ENCODE results near the gene NDUFS1.

The NDUFS1 gene

DNA sequence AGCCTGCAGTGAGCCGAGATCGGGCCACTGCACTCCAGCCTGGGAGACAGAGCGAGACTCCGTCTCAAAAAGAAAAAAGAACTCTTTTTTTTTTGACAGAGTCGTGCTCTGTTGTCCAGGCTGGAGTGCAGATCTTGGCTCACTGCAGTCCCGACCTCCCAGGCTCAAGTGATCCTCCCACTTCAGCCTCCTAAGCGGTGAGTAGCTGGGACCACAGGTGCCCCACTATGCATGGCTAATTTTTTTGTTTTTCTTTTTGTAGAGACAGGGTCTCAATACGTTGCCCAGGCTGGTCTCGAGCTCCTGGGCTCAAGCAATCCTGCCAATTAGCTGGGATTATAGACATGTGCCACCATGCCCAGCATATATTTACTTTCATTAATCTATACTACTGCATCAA, 60.8 kb downstream of the NDUFS1 start:
- TF ChIP-seq, protein P1, sequence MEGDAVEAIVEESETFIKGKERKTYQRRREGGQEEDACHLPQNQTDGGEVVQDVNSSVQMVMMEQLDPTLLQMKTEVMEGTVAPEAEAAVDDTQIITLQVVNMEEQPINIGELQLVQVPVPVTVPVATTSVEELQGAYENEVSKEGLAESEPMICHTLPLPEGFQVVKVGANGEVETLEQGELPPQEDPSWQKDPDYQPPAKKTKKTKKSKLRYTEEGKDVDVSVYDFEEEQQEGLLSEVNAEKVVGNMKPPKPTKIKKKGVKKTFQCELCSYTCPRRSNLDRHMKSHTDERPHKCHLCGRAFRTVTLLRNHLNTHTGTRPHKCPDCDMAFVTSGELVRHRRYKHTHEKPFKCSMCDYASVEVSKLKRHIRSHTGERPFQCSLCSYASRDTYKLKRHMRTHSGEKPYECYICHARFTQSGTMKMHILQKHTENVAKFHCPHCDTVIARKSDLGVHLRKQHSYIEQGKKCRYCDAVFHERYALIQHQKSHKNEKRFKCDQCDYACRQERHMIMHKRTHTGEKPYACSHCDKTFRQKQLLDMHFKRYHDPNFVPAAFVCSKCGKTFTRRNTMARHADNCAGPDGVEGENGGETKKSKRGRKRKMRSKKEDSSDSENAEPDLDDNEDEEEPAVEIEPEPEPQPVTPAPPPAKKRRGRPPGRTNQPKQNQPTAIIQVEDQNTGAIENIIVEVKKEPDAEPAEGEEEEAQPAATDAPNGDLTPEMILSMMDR (IDR thresholded peaks at IDR 0.05; ENCODE audit: low read depth, low read length, missing control alignments): no peak
- no peak for DNase-seq (ENCODE audit: extremely low read depth, low read depth)
- no peak overlapping the region for H3K4me3 ChIP-seq (replicated peaks; ENCODE audit: low read depth, low read length)

DNA sequence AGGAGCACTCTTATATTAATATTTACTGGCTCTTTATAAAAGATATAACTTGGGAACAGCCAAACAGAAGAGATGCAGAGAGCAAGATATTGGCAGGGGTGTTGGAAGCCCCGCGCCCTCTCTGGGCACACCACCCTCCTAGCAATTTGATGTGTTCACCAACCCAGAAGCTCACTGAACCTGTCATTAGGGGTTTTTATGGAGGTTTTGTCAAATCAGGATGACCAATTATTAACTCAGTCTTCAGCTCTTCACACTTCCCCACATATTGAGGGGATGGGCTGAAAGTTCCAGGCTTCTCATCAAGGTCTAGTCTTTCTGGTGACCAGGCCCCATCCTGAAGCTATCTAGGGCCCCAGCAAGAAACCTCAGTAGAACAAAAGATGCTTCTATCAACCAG, 62.4 kb downstream of the NDUFS1 start:
- TF ChIP-seq, protein P1 (IDR thresholded peaks at IDR 0.05; ENCODE audit: low read depth, low read length, missing control alignments): no peak
- H3K4me3 ChIP-seq (replicated peaks; ENCODE audit: low read depth, low read length): no peak overlapping the region
- DNase-seq (ENCODE audit: extremely low read depth, low read depth): no peak

DNA sequence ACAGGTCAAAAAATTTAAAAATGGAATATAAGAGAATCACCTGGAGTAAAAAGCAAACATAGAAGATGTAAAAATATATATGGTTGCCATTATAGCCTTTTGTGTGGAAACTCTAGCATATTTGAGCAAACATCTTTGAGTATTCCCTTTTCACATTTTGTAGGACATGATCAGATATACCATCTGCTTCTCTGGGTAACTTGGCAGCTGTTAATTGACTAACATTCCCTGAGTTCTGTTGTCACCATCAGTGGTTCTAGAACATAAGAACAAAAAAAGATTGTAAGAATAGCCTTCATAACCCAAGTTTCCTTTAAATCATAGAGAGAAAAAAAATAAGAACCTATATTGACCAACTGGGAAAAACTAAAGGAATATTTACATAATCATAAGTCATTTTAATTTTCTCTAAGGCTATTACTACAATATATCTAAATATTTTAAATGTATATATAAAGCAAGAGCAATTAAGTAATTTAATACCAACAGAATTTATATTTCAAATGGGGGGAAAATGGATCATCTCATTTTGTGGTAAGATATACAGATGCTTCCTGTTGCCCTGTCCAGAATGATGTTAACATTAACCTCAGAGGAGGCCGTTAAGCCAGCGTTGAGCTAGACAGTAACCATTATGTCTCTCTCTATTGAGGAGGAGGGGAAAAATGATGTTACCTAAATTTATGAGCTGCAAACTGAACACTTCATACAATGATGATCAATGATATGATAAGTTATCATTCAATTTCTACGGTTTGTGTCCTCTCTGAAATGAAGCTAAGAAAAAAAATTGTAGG, 63.5 kb downstream of the NDUFS1 start:
- TF ChIP-seq, protein P1 (IDR thresholded peaks at IDR 0.05; ENCODE audit: low read depth, low read length, missing control alignments): no peak
- no peak overlapping the region for H3K4me3 ChIP-seq (replicated peaks; ENCODE audit: low read depth, low read length)
- no peak for DNase-seq (ENCODE audit: extremely low read depth, low read depth)

DNA sequence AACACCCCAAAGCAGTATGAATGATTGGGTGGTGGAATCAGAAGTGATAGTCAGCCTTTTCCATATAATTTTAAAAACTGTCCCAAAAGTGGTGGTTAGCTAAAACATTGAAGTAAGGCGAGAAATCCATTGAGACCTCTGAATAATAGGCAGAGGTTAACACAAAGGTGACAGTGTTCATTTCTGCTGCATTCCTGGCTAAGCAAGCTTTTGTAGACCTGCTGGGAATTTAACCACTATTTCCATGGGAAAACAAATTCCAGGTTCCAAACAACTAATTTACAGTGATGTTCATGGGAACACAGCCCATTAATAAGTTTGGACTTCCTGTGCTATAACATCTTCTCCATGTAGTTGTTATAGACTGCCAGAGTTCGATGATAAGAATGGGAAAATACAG, 66.9 kb downstream of the NDUFS1 start:
- TF ChIP-seq, protein P1 (IDR thresholded peaks at IDR 0.05; ENCODE audit: low read depth, low read length, missing control alignments): no peak
- no peak for DNase-seq (ENCODE audit: extremely low read depth, low read depth)
- H3K4me3 ChIP-seq (replicated peaks; ENCODE audit: low read depth, low read length): no peak overlapping the region

DNA sequence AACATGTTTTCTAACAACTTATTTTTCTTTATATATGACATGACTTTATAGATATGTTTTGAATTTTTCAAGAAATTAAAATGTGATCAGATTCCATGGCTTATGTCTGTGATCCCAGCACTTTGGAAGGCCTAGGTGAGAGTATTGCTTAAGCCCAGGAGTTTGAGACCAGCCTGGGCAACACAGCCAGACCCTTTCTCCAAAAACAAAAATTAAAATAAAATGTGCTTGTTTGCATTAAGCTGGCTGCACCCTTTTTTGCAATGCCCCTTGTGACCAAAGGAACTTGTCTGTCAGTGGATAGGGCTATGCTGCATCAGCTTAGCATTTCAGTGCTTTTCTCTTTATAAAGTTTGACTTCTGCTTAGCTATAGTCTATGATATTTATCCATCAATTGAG, 71.0 kb downstream of the NDUFS1 start:
- TF ChIP-seq, protein P1 (IDR thresholded peaks at IDR 0.05; ENCODE audit: low read depth, low read length, missing control alignments): no peak
- H3K4me3 ChIP-seq (replicated peaks; ENCODE audit: low read depth, low read length): no peak overlapping the region

DNA sequence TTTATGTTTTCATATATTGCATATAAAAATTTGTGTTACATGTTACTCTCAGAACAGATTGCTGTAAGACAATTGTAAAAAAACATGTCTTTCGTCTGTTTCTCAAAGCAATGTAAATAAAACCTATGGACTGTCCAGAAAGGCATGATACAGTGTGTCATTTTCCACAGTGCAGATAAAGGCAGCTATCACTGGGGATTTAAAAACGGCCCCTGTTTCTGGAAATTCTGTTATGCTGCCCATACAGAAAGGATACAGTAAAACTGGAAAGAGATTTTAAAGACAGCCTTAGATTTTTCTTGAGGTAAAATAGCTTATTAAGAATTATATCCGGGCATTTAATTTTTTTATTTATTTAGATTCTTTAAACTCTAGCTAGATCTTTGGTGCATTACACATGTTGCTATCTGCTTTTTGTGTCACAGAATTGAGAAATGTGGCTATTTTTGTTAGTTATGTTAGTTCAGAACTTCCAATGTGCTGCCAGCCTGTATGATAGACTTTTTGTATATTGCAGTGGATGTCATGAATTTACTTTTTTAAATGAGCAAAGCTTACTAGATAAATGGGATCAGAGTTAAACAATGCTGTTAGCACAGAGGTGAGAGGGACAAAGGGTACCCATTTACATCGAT, 72.4 kb downstream of the NDUFS1 start:
- TF ChIP-seq, protein P1 (IDR thresholded peaks at IDR 0.05; ENCODE audit: low read depth, low read length, missing control alignments): no peak
- DNase-seq (ENCODE audit: extremely low read depth, low read depth): no peak
- H3K4me3 ChIP-seq (replicated peaks; ENCODE audit: low read depth, low read length): peak overlapping the region; percentile 65

More for the DNA sequence above, 71.0 kb downstream of the NDUFS1 start:
- DNase-seq (ENCODE audit: extremely low read depth, low read depth): no peak
